Cardiac muscle cell (in vitro differentiated cells and primary cell): Measurements from ENCODE around the gene PNLIPRP3. TPM values are rescaled to one million over a fixed set of nuclear protein-coding genes. Genes with fewer than 3 reads are reported as not detected.

Experiments used
- DNase-seq, 2 donors: peaks; one replicate each; pipeline versions ENCODE4 v3.0.0 to v3.0.0-alpha.2; 2010 to 2017; ENCODE audit warnings: low read depth in 1 of 2, low spot score in 1 of 2
- H3K27ac ChIP-seq: fragments of 200-600 bp; sonication (generic); 2 replicates; pipeline ENCODE4 v1.5.1; 2016
- H3K27me3 ChIP-seq: fragments of 200-600 bp; sonication (generic); 2 replicates; pipeline ENCODE4 v1.6.0; 2016; ENCODE audit warnings: control low read depth
- H3K36me3 ChIP-seq: fragments of 200-600 bp; sonication (generic); 2 replicates; pipeline ENCODE4 v1.5.1; 2016; ENCODE audit warnings: control low read depth
- H3K4me1 ChIP-seq: fragments of 200-600 bp; sonication (generic); 2 replicates; pipeline ENCODE4 v1.8.1; 2017; ENCODE audit warnings: low read depth, mild to moderate bottlenecking, mixed run types
- H3K4me3 ChIP-seq: fragments of 200-600 bp; sonication (generic); 2 replicates; pipeline ENCODE4 v1.5.1; 2016; ENCODE audit warnings: mild to moderate bottlenecking
- H3K9me3 ChIP-seq: fragments of 200-600 bp; sonication (generic); 2 replicates; pipeline ENCODE4 v1.5.1; 2017; ENCODE audit warnings: low read depth, mild to moderate bottlenecking, control low read depth
- CTCF ChIP-seq: IDR thresholded peaks from 2 replicates; pipeline ENCODE4 v1.5.1; 2012; ENCODE audit warnings: low read depth, mild to moderate bottlenecking, low read length
- polyA plus RNA-seq: library from polyadenylated mRNA; unstranded; fragments of >200 nt; fragmentation: Nextera tagmentation; extraction: Ambion mirVana; gene quantifications from 2 replicates; pipeline ENCODE4 v1.2.1, GENCODE V29; 2016
- total RNA-seq: library from RNA; depleted of rRNA; stranded (reverse); fragments of >200 nt; gene quantifications from 2 replicates; pipeline ENCODE4 v1.2.3, GENCODE V29; 2016

Gene PNLIPRP3
- total and polyA plus RNA-seq, 2 experiments from 2014 or later = not detected

GRCh38 chr10:116470071-116470470, 42.4 kb downstream of the PNLIPRP3 start:
- no peaks in the 10 kb centered on the region for H3K27me3 ChIP-seq
- no peaks in the 10 kb centered on the region for H3K9me3 ChIP-seq
- H3K4me3 ChIP-seq = no peak overlapping the region
- no peaks in the 10 kb centered on the region for H3K4me1 ChIP-seq
- H3K27ac ChIP-seq = no peak overlapping the region
- no peaks in the 10 kb centered on the region for H3K36me3 ChIP-seq
- TF ChIP-seq CTCF = no peak
- no peak for DNase-seq

- no peaks in the 10 kb centered on the region for H3K27me3 ChIP-seq
- no peak overlapping the region for H3K4me3 ChIP-seq
- DNase-seq = no peak
- no peaks in the 10 kb centered on the region for H3K36me3 ChIP-seq
- TF ChIP-seq CTCF = peak; percentile 4
- no peaks in the 10 kb centered on the region for H3K4me1 ChIP-seq
- no peak overlapping the region for H3K27ac ChIP-seq
- H3K9me3 ChIP-seq = no peaks in the 10 kb centered on the region
Observed at GRCh38 chr10:116470768-116471415, 43.2 kb downstream of the PNLIPRP3 start.

DNA sequence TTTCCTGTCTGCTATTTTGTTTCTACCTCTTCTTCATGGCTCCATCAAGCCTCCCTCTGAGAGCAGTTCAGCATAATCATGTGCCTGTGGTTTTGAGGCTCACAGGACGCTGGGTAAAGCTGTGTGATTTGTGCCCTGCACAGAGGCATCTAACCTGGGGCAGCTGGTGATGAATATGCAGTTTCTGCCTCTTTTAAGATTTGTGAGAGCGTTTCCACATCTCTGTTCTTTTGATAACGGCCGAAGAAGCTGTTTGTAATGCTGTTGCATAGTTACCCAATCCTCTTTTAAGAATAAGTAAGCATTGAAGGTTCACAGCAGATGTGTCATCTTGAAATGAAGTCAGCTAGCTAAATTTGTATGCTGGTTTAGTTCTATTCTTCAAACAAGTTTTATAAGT, 45.2 kb downstream of the PNLIPRP3 start:
- no peak overlapping the region for H3K4me3 ChIP-seq
- H3K9me3 ChIP-seq = no peaks in the 10 kb centered on the region
- no peak for DNase-seq
- H3K36me3 ChIP-seq = no peaks in the 10 kb centered on the region
- no peak overlapping the region for H3K27ac ChIP-seq
- TF ChIP-seq CTCF = no peak
- H3K4me1 ChIP-seq = no peaks in the 10 kb centered on the region
- H3K27me3 ChIP-seq = no peaks in the 10 kb centered on the region

DNA sequence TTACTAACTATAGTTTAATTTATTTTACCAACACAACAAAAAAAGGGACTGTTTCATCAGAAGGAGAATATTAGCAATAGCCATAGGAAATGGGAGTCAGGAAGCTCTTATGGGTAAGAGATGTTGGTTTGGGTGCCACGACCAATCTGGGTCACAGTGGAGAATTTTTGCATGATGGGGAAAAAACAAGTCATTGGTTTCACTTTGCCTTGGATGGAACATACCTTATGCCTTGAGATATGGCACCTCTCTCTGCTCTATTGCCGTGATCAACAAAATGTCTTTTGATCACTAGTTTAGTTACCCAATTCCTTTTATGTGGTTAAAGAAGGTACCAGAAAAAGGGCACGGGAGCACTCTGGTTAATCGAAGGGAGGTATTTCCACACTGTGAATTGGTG, 48.2 kb downstream of the PNLIPRP3 start:
- Histone ChIP-seq H3K27me3 (no peaks in the 10 kb centered on the region), H3K4me1 (no peaks in the 10 kb centered on the region), H3K4me3 (no peak overlapping the region), H3K27ac (no peak overlapping the region), H3K9me3 (no peaks in the 10 kb centered on the region), H3K36me3 (no peaks in the 10 kb centered on the region)
- TF ChIP-seq CTCF = no peak
- DNase-seq = no peak

DNA sequence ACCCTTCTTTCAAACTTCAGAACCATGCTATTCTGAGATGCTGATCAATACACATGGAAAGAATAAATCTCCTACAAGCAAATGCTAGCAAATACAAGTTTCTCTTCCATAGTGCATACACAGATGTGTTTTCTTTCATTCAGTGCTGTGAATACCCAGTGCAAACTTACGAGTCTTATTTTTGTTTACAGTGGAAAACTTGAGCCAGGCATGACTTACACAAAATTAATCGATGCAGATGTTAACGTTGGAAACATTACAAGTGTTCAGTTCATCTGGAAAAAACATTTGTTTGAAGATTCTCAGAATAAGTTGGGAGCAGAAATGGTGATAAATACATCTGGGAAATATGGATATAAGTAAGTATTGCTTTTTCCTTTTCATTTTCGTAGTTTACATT, 48.8 kb downstream of the PNLIPRP3 start:
- Histone ChIP-seq H3K4me1 (no peaks in the 10 kb centered on the region), H3K27me3 (no peaks in the 10 kb centered on the region), H3K4me3 (no peak overlapping the region), H3K36me3 (no peaks in the 10 kb centered on the region), H3K9me3 (no peaks in the 10 kb centered on the region), H3K27ac (no peak overlapping the region)
- DNase-seq = no peak
- no peak for TF ChIP-seq CTCF
